IPS-20b (cell line): ENCODE measurements around the gene MPIG6B.

Experiments used
- H3K27ac ChIP-seq: one replicate; pipeline ENCODE4 v1.5.1; 2013; ENCODE audit warnings: low read length
- H3K27me3 ChIP-seq: 2 replicates; pipeline ENCODE4 v1.6.1; 2013; ENCODE audit warnings: mild to moderate bottlenecking, low read length, inconsistent platforms; ENCODE audit not compliant: insufficient read depth
- H3K36me3 ChIP-seq: 2 replicates; pipeline ENCODE4 v1.6.1; 2013; ENCODE audit warnings: low read depth, mild to moderate bottlenecking, inconsistent platforms, low read length, moderate library complexity; ENCODE audit not compliant: insufficient read depth
- H3K4me1 ChIP-seq: 2 replicates; pipeline ENCODE4 v1.6.1; 2013; ENCODE audit warnings: mild to moderate bottlenecking, control low read depth, inconsistent platforms, low read length, moderate library complexity; ENCODE audit not compliant: insufficient read depth
- H3K4me3 ChIP-seq: 2 replicates; pipeline ENCODE4 v1.5.1; 2013; ENCODE audit warnings: mild to moderate bottlenecking, low read length, inconsistent platforms
- H3K9ac ChIP-seq: 2 replicates; pipeline ENCODE4 v1.6.1; 2013; ENCODE audit warnings: low read depth, mild to moderate bottlenecking, inconsistent platforms, low read length, moderate library complexity
- H3K9me3 ChIP-seq: 2 replicates; pipeline ENCODE4 v1.6.1; 2013; ENCODE audit warnings: mild to moderate bottlenecking, low read depth, low read length, inconsistent platforms; ENCODE audit not compliant: insufficient read depth

The MPIG6B gene

GRCh38 chr6:31749301-31750036 is 26.3 kb downstream of the MPIG6B start:
- H3K4me1 ChIP-seq = no peaks in the 10 kb centered on the region
- no peaks in the 10 kb centered on the region for H3K9me3 ChIP-seq
- H3K4me3 ChIP-seq = no peak overlapping the region
- no peak overlapping the region for H3K9ac ChIP-seq
- H3K27me3 ChIP-seq = no peaks in the 10 kb centered on the region
- H3K36me3 ChIP-seq = peaks cover 9% of the 10 kb centered on the region; the same call in 1 of the 2 replicates
- no peak overlapping the region for H3K27ac ChIP-seq

GRCh38 chr6:31750411-31751022 is 27.3 kb downstream of the MPIG6B start:
- Histone ChIP-seq H3K9me3 (no peaks in the 10 kb centered on the region), H3K27ac (no peak overlapping the region), H3K27me3 (no peaks in the 10 kb centered on the region), H3K4me3 (no peak overlapping the region), H3K9ac (no peak overlapping the region), H3K36me3 (peaks cover 9% of the 10 kb centered on the region; the same call in 1 of the 2 replicates), H3K4me1 (no peaks in the 10 kb centered on the region)

- Histone ChIP-seq H3K4me3 (no peak overlapping the region), H3K9ac (no peak overlapping the region), H3K4me1 (no peaks in the 10 kb centered on the region), H3K9me3 (no peaks in the 10 kb centered on the region), H3K27ac (no peak overlapping the region), H3K36me3 (peaks cover 5% of the 10 kb centered on the region; the same call in 1 of the 2 replicates), H3K27me3 (no peaks in the 10 kb centered on the region)
Measured at GRCh38 chr6:31752739-31753319, 29.7 kb downstream of the MPIG6B start.

GRCh38 chr6:31758281-31758680 is 35.1 kb downstream of the MPIG6B start:
- no peak overlapping the region for H3K4me3 ChIP-seq
- H3K27me3 ChIP-seq = no peaks in the 10 kb centered on the region
- no peaks in the 10 kb centered on the region for H3K9me3 ChIP-seq
- H3K9ac ChIP-seq = no peak overlapping the region
- peaks cover 2% of the 10 kb centered on the region; the same call in 1 of the 2 replicates for H3K4me1 ChIP-seq
- peaks cover 21% of the 10 kb centered on the region for H3K36me3 ChIP-seq
- no peak overlapping the region for H3K27ac ChIP-seq

GRCh38 chr6:31760790-31761189 is 37.6 kb downstream of the MPIG6B start:
- Histone ChIP-seq H3K9me3 (no peaks in the 10 kb centered on the region), H3K36me3 (peaks cover 21% of the 10 kb centered on the region), H3K27ac (no peak overlapping the region), H3K9ac (no peak overlapping the region), H3K4me3 (no peak overlapping the region), H3K27me3 (no peaks in the 10 kb centered on the region), H3K4me1 (peaks cover 7% of the 10 kb centered on the region; the same call in 1 of the 2 replicates)

- H3K9ac ChIP-seq = no peak overlapping the region
- H3K27ac ChIP-seq = no peak overlapping the region
- H3K9me3 ChIP-seq = no peaks in the 10 kb centered on the region
- H3K36me3 ChIP-seq = peaks cover 21% of the 10 kb centered on the region
- no peak overlapping the region for H3K4me3 ChIP-seq
- H3K27me3 ChIP-seq = no peaks in the 10 kb centered on the region
- H3K4me1 ChIP-seq = peaks cover 7% of the 10 kb centered on the region; the same call in 1 of the 2 replicates
Measured at GRCh38 chr6:31761343-31761742, 38.2 kb downstream of the MPIG6B start.

GRCh38 chr6:31762356-31762755 is 39.2 kb downstream of the MPIG6B start, which contains the start of gene SAPCD1:
Gene SAPCD1 (plus strand): TSS chr6:31762656. CDS start chr6:31763055, 399 bp downstream.
- no peaks in the 10 kb centered on the region for H3K9me3 ChIP-seq
- H3K27me3 ChIP-seq = no peaks in the 10 kb centered on the region; the same call in 1 of the 2 replicates
- H3K27ac ChIP-seq = no peak within 1 kb of the TSS
- H3K4me3 ChIP-seq = no peak within 1 kb of the TSS
- H3K9ac ChIP-seq = no peak within 1 kb of the TSS; the same call in 1 of the 2 replicates
- peaks cover 7% of the 10 kb centered on the region; the same call in 1 of the 2 replicates for H3K4me1 ChIP-seq
- peaks cover 21% of the 10 kb centered on the region for H3K36me3 ChIP-seq

GRCh38 chr6:31762878-31763618 is 39.9 kb downstream of the MPIG6B start:
- Histone ChIP-seq H3K4me1 (peaks cover 7% of the 10 kb centered on the region; the same call in 1 of the 2 replicates), H3K36me3 (peaks cover 21% of the 10 kb centered on the region), H3K27ac (no peak overlapping the region), H3K9ac (no peak overlapping the region; the same call in 1 of the 2 replicates), H3K4me3 (no peak overlapping the region), H3K9me3 (no peaks in the 10 kb centered on the region), H3K27me3 (no peaks in the 10 kb centered on the region; the same call in 1 of the 2 replicates)

GRCh38 chr6:31763619-31763940 is 40.4 kb downstream of the MPIG6B start:
- Histone ChIP-seq H3K36me3 (peaks cover 21% of the 10 kb centered on the region), H3K27me3 (no peaks in the 10 kb centered on the region; the same call in 1 of the 2 replicates), H3K27ac (no peak overlapping the region), H3K9ac (no peak overlapping the region; the same call in 1 of the 2 replicates), H3K9me3 (no peaks in the 10 kb centered on the region), H3K4me1 (peaks cover 7% of the 10 kb centered on the region; the same call in 1 of the 2 replicates), H3K4me3 (no peak overlapping the region)

GRCh38 chr6:31764198-31764597 is 41.0 kb downstream of the MPIG6B start:
- Histone ChIP-seq H3K9me3 (no peaks in the 10 kb centered on the region), H3K27ac (no peak overlapping the region), H3K4me3 (no peak overlapping the region), H3K9ac (no peak overlapping the region), H3K36me3 (peaks cover 17% of the 10 kb centered on the region), H3K27me3 (no peaks in the 10 kb centered on the region; the same call in 1 of the 2 replicates), H3K4me1 (peaks cover 7% of the 10 kb centered on the region; the same call in 1 of the 2 replicates)

- H3K36me3 ChIP-seq = peaks cover 12% of the 10 kb centered on the region
- H3K4me3 ChIP-seq = no peak overlapping the region
- H3K27ac ChIP-seq = no peak overlapping the region
- no peaks in the 10 kb centered on the region for H3K9me3 ChIP-seq
- no peak overlapping the region for H3K9ac ChIP-seq
- peaks cover 7% of the 10 kb centered on the region; the same call in 1 of the 2 replicates for H3K4me1 ChIP-seq
- H3K27me3 ChIP-seq = no peaks in the 10 kb centered on the region; the same call in 1 of the 2 replicates
Measured at GRCh38 chr6:31765559-31765909, 42.4 kb downstream of the MPIG6B start.
